K562 (cell line): Measurements from ENCODE around the gene SCFD1.

Source experiments
- FOS ChIP-seq: IDR thresholded peaks from 3 replicates; pipeline ENCODE4 v1.6.1; 2011; ENCODE audit not compliant: insufficient read length; ENCODE audit errors: extremely low read depth
- ZNF174 ChIP-seq: fragments of 250-450 bp; sonication (Bioruptor Pico); IDR thresholded peaks from 2 replicates; pipeline ENCODE4 v1.4.0; 2020; ENCODE audit warnings: mild to moderate bottlenecking
- TF ChIP-seq, protein P1 (sequence below), 2 experiments: fragments of 200-800 bp in 1 of 2; sonication (Bioruptor generic) in 1 of 2; sonication (generic) in 1 of 2; formaldehyde crosslinking in 1 of 2; IDR thresholded peaks in 1 of 2; conservative IDR thresholded peaks in 1 of 2; 2 replicates each; pipeline versions ENCODE4 v1.5.0 to v1.6.1; 2016 to 2020; ENCODE audit warnings: missing compliant biosample characterization in 1 of 2, missing genetic modification characterization in 1 of 2, missing genetic modification reagents in 1 of 2

DNA sequence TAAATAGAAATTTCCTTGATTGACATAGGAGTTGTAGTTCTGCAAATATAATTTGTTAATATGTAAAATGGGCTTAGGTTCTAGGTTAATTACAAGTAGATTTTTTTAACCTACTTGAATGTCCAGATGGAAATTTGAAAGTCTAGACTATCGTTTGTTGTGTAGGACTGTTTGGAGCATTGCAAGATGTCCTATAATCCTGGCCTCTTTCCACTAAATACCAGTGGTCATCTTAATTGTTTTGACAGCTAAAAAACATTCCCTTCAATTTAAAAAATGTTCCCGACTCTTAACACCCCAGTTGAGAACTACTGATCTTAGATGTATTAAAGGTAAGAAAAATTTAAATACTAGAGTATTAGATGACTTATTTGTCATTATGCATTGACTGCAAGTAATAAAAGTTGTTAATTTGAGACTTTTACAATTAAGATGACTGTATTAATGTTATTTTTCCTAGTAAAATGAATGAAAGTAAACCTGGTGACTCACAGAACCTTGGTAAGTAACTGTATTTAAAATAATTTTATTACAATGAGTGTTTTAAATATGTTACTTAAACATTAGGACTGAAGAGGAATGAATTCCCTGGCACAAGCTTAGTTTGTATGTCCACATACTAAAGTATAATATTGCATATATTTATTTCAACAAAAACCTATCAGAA is 41.4 kb upstream of the SCFD1 start:
- TF ChIP-seq ZNF174 (CRISPR knock-in tag) = no peak
- TF ChIP-seq, protein P1, sequence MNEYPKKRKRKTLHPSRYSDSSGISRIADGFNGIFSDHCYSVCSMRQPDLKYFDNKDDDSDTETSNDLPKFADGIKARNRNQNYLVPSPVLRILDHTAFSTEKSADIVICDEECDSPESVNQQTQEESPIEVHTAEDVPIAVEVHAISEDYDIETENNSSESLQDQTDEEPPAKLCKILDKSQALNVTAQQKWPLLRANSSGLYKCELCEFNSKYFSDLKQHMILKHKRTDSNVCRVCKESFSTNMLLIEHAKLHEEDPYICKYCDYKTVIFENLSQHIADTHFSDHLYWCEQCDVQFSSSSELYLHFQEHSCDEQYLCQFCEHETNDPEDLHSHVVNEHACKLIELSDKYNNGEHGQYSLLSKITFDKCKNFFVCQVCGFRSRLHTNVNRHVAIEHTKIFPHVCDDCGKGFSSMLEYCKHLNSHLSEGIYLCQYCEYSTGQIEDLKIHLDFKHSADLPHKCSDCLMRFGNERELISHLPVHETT (CRISPR knock-in tag; conservative IDR thresholded peaks at IDR 0.05 in 1 of 2, IDR thresholded peaks at IDR 0.05 in 1 of 2) = no peak
- no peak for TF ChIP-seq FOS
